Activated CD8-positive, alpha-beta memory T cell treated with anti-CD3 and anti-CD28 coated beads, Interleukin-2, amount 10 ng/mL, durations not matched to agents 7 days and 5 days (primary cell): ENCODE results near the gene POLA1. TPM values are rescaled to one million over a fixed set of nuclear protein-coding genes. Genes with fewer than 3 reads are reported as not detected.

ENCODE experiments used
- ATAC-seq: fragments of 150-1000 bp; cut with Tn5 transposase; one replicate; pipeline ENCODE4 v1.10.0; 2021; ENCODE audit warnings: moderate library complexity
- CTCF ChIA-PET: fragments of 350-600 bp; sonication (Branson Sonifier 250); formaldehyde crosslinking; loops from one replicate; lab custom pipeline; 2021; ENCODE audit warnings: antibody characterized with exemption; lab: Charles Lee
- DNase-seq: peaks from one replicate; pipeline ENCODE4 v3.0.0-alpha.2; 2020
- H3K27ac Mint-ChIP-seq: one replicate; pipeline ENCODE4 v1.8.0; 2021; ENCODE audit warnings: mild to moderate bottlenecking, mixed read lengths
- H3K27me3 Mint-ChIP-seq: one replicate; pipeline ENCODE4 v1.8.0; 2021; ENCODE audit warnings: mixed read lengths
- H3K36me3 Mint-ChIP-seq: one replicate; pipeline ENCODE4 v1.8.0; 2021; ENCODE audit warnings: mild to moderate bottlenecking, mixed read lengths
- H3K4me1 Mint-ChIP-seq: one replicate; pipeline ENCODE4 v1.8.0; 2021; ENCODE audit warnings: mixed read lengths
- H3K4me3 Mint-ChIP-seq: one replicate; pipeline ENCODE4 v1.8.0; 2021; ENCODE audit warnings: mild to moderate bottlenecking, moderate library complexity, mixed read lengths
- H3K9me3 Mint-ChIP-seq: one replicate; pipeline ENCODE4 v1.8.0; 2022; ENCODE audit warnings: low read depth, mixed read lengths
- total RNA-seq, 2 experiments: library from RNA; stranded (reverse); gene quantifications; one replicate each; pipeline ENCODE4 v1.2.3, GENCODE V29; 2021

Gene POLA1
- total RNA-seq, 2 experiments from 2014 or later = 35.7 to 36.5 TPM

- Mint-ChIP-seq H3K9me3 (no peaks in the 10 kb centered on the region), H3K4me3 (no peak overlapping the region), H3K27ac (no peak overlapping the region), H3K36me3 (peaks cover 7% of the 10 kb centered on the region), H3K27me3 (no peaks in the 10 kb centered on the region), H3K4me1 (no peaks in the 10 kb centered on the region)
- ATAC-seq (no peak), DNase-seq (no peak)
- CTCF ChIA-PET = interaction anchor here (1.1 kb wide), 1 partner anchor 8 kb away, joined by 3 read pairs; no protein-coding TSS in a partner anchor
Observed at GRCh38 chrX:24877288-24877664, 183.6 kb downstream of the POLA1 start.

GRCh38 chrX:24877854-24878650 lies 184.3 kb downstream of the POLA1 start:
- CTCF ChIA-PET = no interaction called here
- Mint-ChIP-seq H3K36me3 (peaks cover 5% of the 10 kb centered on the region), H3K4me3 (no peak overlapping the region), H3K9me3 (no peaks in the 10 kb centered on the region), H3K27me3 (no peaks in the 10 kb centered on the region), H3K27ac (no peak overlapping the region), H3K4me1 (no peaks in the 10 kb centered on the region)
- no peak for ATAC-seq
- DNase-seq = no peak

GRCh38 chrX:24879679-24880078 lies 186.0 kb downstream of the POLA1 start:
- H3K4me3 Mint-ChIP-seq = no peak overlapping the region
- H3K9me3 Mint-ChIP-seq = no peaks in the 10 kb centered on the region
- peaks cover 5% of the 10 kb centered on the region for H3K36me3 Mint-ChIP-seq
- H3K4me1 Mint-ChIP-seq = no peaks in the 10 kb centered on the region
- ATAC-seq (no peak), DNase-seq (no peak)
- H3K27me3 Mint-ChIP-seq = no peaks in the 10 kb centered on the region
- CTCF ChIA-PET = no interaction called here
- no peak overlapping the region for H3K27ac Mint-ChIP-seq

GRCh38 chrX:24886916-24887315 lies 193.2 kb downstream of the POLA1 start:
- Mint-ChIP-seq H3K9me3 (no peaks in the 10 kb centered on the region), H3K27ac (no peak overlapping the region), H3K4me1 (no peaks in the 10 kb centered on the region), H3K36me3 (peaks cover 16% of the 10 kb centered on the region), H3K4me3 (no peak overlapping the region), H3K27me3 (no peaks in the 10 kb centered on the region)
- no peak for ATAC-seq
- CTCF ChIA-PET = no interaction called here
- DNase-seq = no peak

GRCh38 chrX:24890677-24891076 lies 197.0 kb downstream of the POLA1 start:
- H3K4me1 Mint-ChIP-seq = no peaks in the 10 kb centered on the region
- no peaks in the 10 kb centered on the region for H3K9me3 Mint-ChIP-seq
- CTCF ChIA-PET = no interaction called here
- H3K27me3 Mint-ChIP-seq = no peaks in the 10 kb centered on the region
- peaks cover 36% of the 10 kb centered on the region for H3K36me3 Mint-ChIP-seq
- no peak overlapping the region for H3K27ac Mint-ChIP-seq
- DNase-seq (no peak), ATAC-seq (no peak)
- H3K4me3 Mint-ChIP-seq = no peak overlapping the region

GRCh38 chrX:24899391-24899790 lies 205.7 kb downstream of the POLA1 start:
- Mint-ChIP-seq H3K9me3 (no peaks in the 10 kb centered on the region), H3K4me1 (no peaks in the 10 kb centered on the region), H3K27ac (no peak overlapping the region), H3K4me3 (no peak overlapping the region), H3K27me3 (no peaks in the 10 kb centered on the region), H3K36me3 (peaks cover 47% of the 10 kb centered on the region)
- DNase-seq (no peak), ATAC-seq (no peak)
- CTCF ChIA-PET = no interaction called here

GRCh38 chrX:24900234-24900633 lies 206.5 kb downstream of the POLA1 start:
- no peaks in the 10 kb centered on the region for H3K4me1 Mint-ChIP-seq
- DNase-seq (no peak), ATAC-seq (no peak)
- no peaks in the 10 kb centered on the region for H3K9me3 Mint-ChIP-seq
- H3K27me3 Mint-ChIP-seq = no peaks in the 10 kb centered on the region
- peaks cover 46% of the 10 kb centered on the region for H3K36me3 Mint-ChIP-seq
- no peak overlapping the region for H3K4me3 Mint-ChIP-seq
- CTCF ChIA-PET = no interaction called here
- H3K27ac Mint-ChIP-seq = no peak overlapping the region

GRCh38 chrX:24902806-24903205 lies 209.1 kb downstream of the POLA1 start:
- Mint-ChIP-seq H3K36me3 (peaks cover 37% of the 10 kb centered on the region), H3K27me3 (no peaks in the 10 kb centered on the region)

GRCh38 chrX:24918715-24919114 lies 225.0 kb downstream of the POLA1 start:
- CTCF ChIA-PET = interaction anchor here (2.4 kb wide), 1 partner anchor 80 kb away, joined by 6 read pairs; no protein-coding TSS in a partner anchor
- Mint-ChIP-seq H3K27ac (no peak overlapping the region), H3K4me1 (peaks cover 7% of the 10 kb centered on the region), H3K4me3 (no peak overlapping the region), H3K27me3 (no peaks in the 10 kb centered on the region), H3K36me3 (peaks cover 3% of the 10 kb centered on the region), H3K9me3 (no peaks in the 10 kb centered on the region)
- ATAC-seq = no peak
- DNase-seq = no peak

More at GRCh38 chrX:24902806-24903205, 209.1 kb downstream of the POLA1 start:
- Mint-ChIP-seq H3K9me3 (no peaks in the 10 kb centered on the region), H3K4me3 (no peak overlapping the region), H3K27ac (no peak overlapping the region), H3K4me1 (no peaks in the 10 kb centered on the region)
- CTCF ChIA-PET = no interaction called here
- no peak for ATAC-seq
- no peak for DNase-seq

- Mint-ChIP-seq H3K4me3 (no peak overlapping the region), H3K4me1 (peaks cover 8% of the 10 kb centered on the region), H3K36me3 (peaks cover 7% of the 10 kb centered on the region), H3K27me3 (no peaks in the 10 kb centered on the region), H3K27ac (no peak overlapping the region), H3K9me3 (no peaks in the 10 kb centered on the region)
- CTCF ChIA-PET = no interaction called here
- DNase-seq = no peak
- peak; percentile 30 for ATAC-seq
Observed at GRCh38 chrX:24920769-24921168, 227.1 kb downstream of the POLA1 start.

GRCh38 chrX:24925430-24925829 lies 231.7 kb downstream of the POLA1 start:
- Mint-ChIP-seq H3K36me3 (peaks cover 4% of the 10 kb centered on the region), H3K9me3 (no peaks in the 10 kb centered on the region), H3K27ac (peak overlapping the region; percentile 52), H3K27me3 (no peaks in the 10 kb centered on the region), H3K4me1 (peaks cover 6% of the 10 kb centered on the region), H3K4me3 (no peak overlapping the region)
- DNase-seq (no peak), ATAC-seq (no peak)
- CTCF ChIA-PET = no interaction called here

- CTCF ChIA-PET = no interaction called here
- ATAC-seq (no peak), DNase-seq (no peak)
- Mint-ChIP-seq H3K27ac (no peak overlapping the region), H3K4me3 (no peak overlapping the region), H3K27me3 (no peaks in the 10 kb centered on the region), H3K9me3 (no peaks in the 10 kb centered on the region), H3K36me3 (peaks cover 6% of the 10 kb centered on the region), H3K4me1 (peaks cover 2% of the 10 kb centered on the region)
Observed at GRCh38 chrX:24927372-24927771, 233.7 kb downstream of the POLA1 start.

- Mint-ChIP-seq H3K27ac (no peak overlapping the region), H3K4me3 (no peak overlapping the region), H3K9me3 (no peaks in the 10 kb centered on the region), H3K4me1 (peaks cover 2% of the 10 kb centered on the region), H3K27me3 (no peaks in the 10 kb centered on the region), H3K36me3 (peaks cover 6% of the 10 kb centered on the region)
- DNase-seq (no peak), ATAC-seq (no peak)
- CTCF ChIA-PET = no interaction called here
Observed at GRCh38 chrX:24928114-24928513, 234.4 kb downstream of the POLA1 start.

- peaks cover 4% of the 10 kb centered on the region for H3K36me3 Mint-ChIP-seq
- DNase-seq = no peak
- H3K4me3 Mint-ChIP-seq = no peak overlapping the region
- H3K27me3 Mint-ChIP-seq = no peaks in the 10 kb centered on the region
- no peaks in the 10 kb centered on the region for H3K4me1 Mint-ChIP-seq
- H3K9me3 Mint-ChIP-seq = no peaks in the 10 kb centered on the region
- CTCF ChIA-PET = interaction anchor here (1.0 kb wide), 1 partner anchor 10 kb away, joined by 3 read pairs; no protein-coding TSS in a partner anchor
- ATAC-seq = no peak
- H3K27ac Mint-ChIP-seq = no peak overlapping the region
Observed at GRCh38 chrX:24934279-24934678, 240.6 kb downstream of the POLA1 start.
